Stimulated activated naive CD8-positive, alpha-beta T cell treated with anti-CD3 and anti-CD28 coated beads, Interleukin-15, amount 100 ng/mL, for 72 hours (primary cell): ENCODE measurements around the gene MTG1.
"Not testable (repeated sequence)": the region's sequence is repeated elsewhere in the genome, so short reads cannot be mapped to it uniquely, and the experiment has no call there.

Experiments
- ATAC-seq: fragments of 150-1000 bp; cut with Tn5 transposase; 2 replicates; pipeline ENCODE4 v1.10.0; 2021; ENCODE audit warnings: mild to moderate bottlenecking, moderate library complexity
- DNase-seq, 2 donors: peaks; one replicate each; pipeline ENCODE4 v3.0.0; 2021 to 2022
- H3K27ac Mint-ChIP-seq, 2 donors: one replicate each; pipeline ENCODE4 v1.8.0; 2022; ENCODE audit warnings: mild to moderate bottlenecking in 2 of 2, mixed read lengths in 2 of 2, moderate library complexity in 2 of 2
- H3K27me3 Mint-ChIP-seq: one replicate; pipeline ENCODE4 v1.8.0; 2022; ENCODE audit warnings: mixed read lengths
- H3K4me1 Mint-ChIP-seq: one replicate; pipeline ENCODE4 v1.8.0; 2022; ENCODE audit warnings: mild to moderate bottlenecking, mixed read lengths
- H3K4me3 Mint-ChIP-seq, 2 donors: one replicate each; pipeline ENCODE4 v1.8.0; 2022; ENCODE audit warnings: mild to moderate bottlenecking in 2 of 2, mixed read lengths in 2 of 2, moderate library complexity in 1 of 2
- H3K9me3 Mint-ChIP-seq, 2 donors: one replicate each; pipeline ENCODE4 v1.8.0; 2022; ENCODE audit warnings: mixed read lengths in 2 of 2

Gene MTG1

GRCh38 chr10:133356549-133357284, 37.2 kb upstream of the MTG1 start:
- Mint-ChIP-seq H3K9me3 (no peaks in the 10 kb centered on the region), H3K4me3 (peak overlapping the region; percentile 77 to 84), H3K4me1 (peaks cover 17% of the 10 kb centered on the region), H3K27ac (no peak overlapping the region), H3K27me3 (no peaks in the 10 kb centered on the region)
- ATAC-seq, result peak; percentile 3
- no peak for DNase-seq

- DNase-seq (peak; percentile 83 to 84), ATAC-seq (peak; percentile 89)
- H3K4me1 Mint-ChIP-seq, result peaks cover 22% of the 10 kb centered on the region
- H3K9me3 Mint-ChIP-seq, result no peaks in the 10 kb centered on the region
- H3K27me3 Mint-ChIP-seq, result no peaks in the 10 kb centered on the region
- peak within 1 kb of the TSS; percentile 33 to 88 for H3K27ac Mint-ChIP-seq
- peak within 1 kb of the TSS; percentile 77 to 84 for H3K4me3 Mint-ChIP-seq
Observed at GRCh38 chr10:133357285-133358161, 36.4 kb upstream of the MTG1 start, which contains the start of gene FUOM. TSS of gene FUOM (minus strand) at chr10:133358019. CDS start at chr10:133358007, 12 bp downstream.

- H3K27me3 Mint-ChIP-seq, result no peaks in the 10 kb centered on the region
- peak; percentile 8 for ATAC-seq
- no peak overlapping the region for H3K27ac Mint-ChIP-seq
- H3K4me1 Mint-ChIP-seq, result peaks cover 22% of the 10 kb centered on the region
- no peak for DNase-seq
- no peak overlapping the region for H3K4me3 Mint-ChIP-seq
- no peaks in the 10 kb centered on the region for H3K9me3 Mint-ChIP-seq
Observed at GRCh38 chr10:133358162-133358924, 35.6 kb upstream of the MTG1 start.

GRCh38 chr10:133358925-133359310, 35.0 kb upstream of the MTG1 start:
- ATAC-seq (no peak), DNase-seq (no peak)
- Mint-ChIP-seq H3K4me3 (no peak overlapping the region), H3K9me3 (no peaks in the 10 kb centered on the region), H3K27me3 (no peaks in the 10 kb centered on the region), H3K27ac (no peak overlapping the region), H3K4me1 (peaks cover 22% of the 10 kb centered on the region)

GRCh38 chr10:133359554-133359971, 34.4 kb upstream of the MTG1 start:
- H3K4me3 Mint-ChIP-seq, result no peak overlapping the region
- H3K4me1 Mint-ChIP-seq, result peaks cover 22% of the 10 kb centered on the region
- H3K27me3 Mint-ChIP-seq, result no peaks in the 10 kb centered on the region
- no peak overlapping the region for H3K27ac Mint-ChIP-seq
- DNase-seq (no peak), ATAC-seq (no peak)
- H3K9me3 Mint-ChIP-seq, result no peaks in the 10 kb centered on the region

- H3K27me3 Mint-ChIP-seq, result no peaks in the 10 kb centered on the region
- DNase-seq (no peak), ATAC-seq (no peak)
- no peak overlapping the region for H3K4me3 Mint-ChIP-seq
- peaks cover 22% of the 10 kb centered on the region for H3K4me1 Mint-ChIP-seq
- H3K27ac Mint-ChIP-seq, result no peak overlapping the region
- H3K9me3 Mint-ChIP-seq, result no peaks in the 10 kb centered on the region
Observed at GRCh38 chr10:133359972-133360610, 33.9 kb upstream of the MTG1 start.

- peaks cover 15% of the 10 kb centered on the region for H3K4me1 Mint-ChIP-seq
- H3K27me3 Mint-ChIP-seq, result no peaks in the 10 kb centered on the region
- no peaks in the 10 kb centered on the region for H3K9me3 Mint-ChIP-seq
- no peak overlapping the region for H3K27ac Mint-ChIP-seq
- DNase-seq (no peak), ATAC-seq (no peak)
- no peak overlapping the region for H3K4me3 Mint-ChIP-seq
Observed at GRCh38 chr10:133361227-133361626, 32.7 kb upstream of the MTG1 start.

GRCh38 chr10:133361773-133362441, 32.0 kb upstream of the MTG1 start:
- no peak overlapping the region for H3K4me3 Mint-ChIP-seq
- H3K27ac Mint-ChIP-seq, result peak overlapping the region; percentile 8 to 21
- ATAC-seq, result no peak
- H3K4me1 Mint-ChIP-seq, result peaks cover 12% of the 10 kb centered on the region
- H3K9me3 Mint-ChIP-seq, result no peaks in the 10 kb centered on the region
- no peaks in the 10 kb centered on the region for H3K27me3 Mint-ChIP-seq
- no peak for DNase-seq

GRCh38 chr10:133362846-133363245, 31.1 kb upstream of the MTG1 start:
- Mint-ChIP-seq H3K27ac (no peak overlapping the region), H3K4me1 (peaks cover 12% of the 10 kb centered on the region), H3K9me3 (no peaks in the 10 kb centered on the region), H3K27me3 (no peaks in the 10 kb centered on the region), H3K4me3 (no peak overlapping the region)
- no peak for ATAC-seq
- no peak for DNase-seq

- H3K27ac Mint-ChIP-seq, result no peak overlapping the region
- no peak for ATAC-seq
- no peak overlapping the region for H3K4me3 Mint-ChIP-seq
- H3K27me3 Mint-ChIP-seq, result no peaks in the 10 kb centered on the region
- peaks cover 12% of the 10 kb centered on the region for H3K4me1 Mint-ChIP-seq
- no peak for DNase-seq
- no peaks in the 10 kb centered on the region for H3K9me3 Mint-ChIP-seq
Observed at GRCh38 chr10:133364645-133365431, 29.1 kb upstream of the MTG1 start.

- no peak for DNase-seq
- Mint-ChIP-seq H3K4me1 (peaks cover 12% of the 10 kb centered on the region), H3K4me3 (no peak overlapping the region), H3K27ac (no peak overlapping the region), H3K9me3 (no peaks in the 10 kb centered on the region), H3K27me3 (no peaks in the 10 kb centered on the region)
- ATAC-seq, result no peak
Observed at GRCh38 chr10:133365461-133366129, 28.4 kb upstream of the MTG1 start.

GRCh38 chr10:133366130-133366478, 27.9 kb upstream of the MTG1 start:
- ATAC-seq (no peak), DNase-seq (no peak)
- Mint-ChIP-seq H3K4me3 (no peak overlapping the region), H3K27me3 (no peaks in the 10 kb centered on the region), H3K27ac (no peak overlapping the region), H3K4me1 (peaks cover 12% of the 10 kb centered on the region), H3K9me3 (no peaks in the 10 kb centered on the region)

GRCh38 chr10:133366751-133367150, 27.2 kb upstream of the MTG1 start:
- Mint-ChIP-seq H3K4me1 (peaks cover 6% of the 10 kb centered on the region), H3K27me3 (no peaks in the 10 kb centered on the region), H3K9me3 (no peaks in the 10 kb centered on the region), H3K4me3 (no peak overlapping the region), H3K27ac (no peak overlapping the region)
- no peak for DNase-seq
- ATAC-seq, result no peak

- not testable (repeated sequence) for H3K27me3 Mint-ChIP-seq, ATAC-seq
Observed at GRCh38 chr10:133367461-133367860, 26.5 kb upstream of the MTG1 start.

More at GRCh38 chr10:133367461-133367860, 26.5 kb upstream of the MTG1 start:
- H3K4me1 Mint-ChIP-seq, H3K4me3 Mint-ChIP-seq, H3K27ac Mint-ChIP-seq, DNase-seq, H3K9me3 Mint-ChIP-seq: not testable (repeated sequence)
